PC-3 (cell line): ENCODE results near the gene PLAAT3.

Experiments used
- CTCF ChIP-seq: fragments of 300-600 bp; sonication (generic); conservative IDR thresholded peaks from 2 replicates; pipeline ENCODE4 v1.5.1; 2017; ENCODE audit warnings: antibody characterized with exemption, low read depth, mild to moderate bottlenecking, low read length
- EZH2 ChIP-seq: fragments of 300-600 bp; sonication (generic); IDR thresholded peaks from one replicate; pipeline ENCODE4 v1.6.1; 2017; ENCODE audit warnings: antibody characterized with exemption, mild to moderate bottlenecking, low read length; ENCODE audit not compliant: unreplicated experiment
- EZH2phosphoT487 ChIP-seq: fragments of 300-600 bp; sonication (generic); IDR thresholded peaks from 2 replicates; pipeline ENCODE4 v1.6.1; 2018; ENCODE audit warnings: mild to moderate bottlenecking, antibody characterized with exemption, low read length, borderline replicate concordance

GRCh38 chr11:63599211-63600122, 14.8 kb downstream of the PLAAT3 start:
- no peak for TF ChIP-seq CTCF
- no peak for TF ChIP-seq EZH2
- no peak for TF ChIP-seq EZH2phosphoT487
